Measurements from ENCODE around the gene ANXA2. TPM values are rescaled to one million over a fixed set of nuclear protein-coding genes. Genes with fewer than 3 reads are reported as not detected.

The ANXA2 gene
- total RNA-seq, 1 experiment from 2014 or later = 3,100 TPM

GRCh38 chr15:60396100-60396499 is 1.7 kb downstream of the ANXA2 start:
- no peak for TF ChIP-seq CTCF (IDR thresholded peaks at IDR 0.05; ENCODE audit: unreplicated experiment)
- CTCF ChIA-PET = interaction anchor here (1.0 to 1.1 kb wide), 3 partner anchors 17 to 47 kb away, joined by 3 to 4 read pairs (median 4); no protein-coding TSS in a partner anchor
- DNase-seq = peak; percentile 60
- peaks cover 60% of the 10 kb centered on the region for H3K4me1 Mint-ChIP-seq (ENCODE audit: low read depth, unreplicated experiment)
- H3K27me3 Mint-ChIP-seq (ENCODE audit: unreplicated experiment) = peaks cover 13% of the 10 kb centered on the region
- H3K36me3 Mint-ChIP-seq (ENCODE audit: insufficient read depth, unreplicated experiment) = peaks cover 87% of the 10 kb centered on the region
- peak overlapping the region; percentile 86 for H3K4me3 Mint-ChIP-seq (ENCODE audit: low read depth, unreplicated experiment)
- H3K9me3 Mint-ChIP-seq (ENCODE audit: low read depth, unreplicated experiment) = no peaks in the 10 kb centered on the region
- BruUV-seq (replicated peaks) = no TSS peak
- intact Hi-C loops (cut with micrococcal nuclease; ENCODE audit: unreplicated experiment) = loop anchor here (1.0 kb wide), 1 partner anchor 12 kb away; no protein-coding TSS in a partner anchor
- H3K27ac Mint-ChIP-seq (ENCODE audit: unreplicated experiment) = peak overlapping the region; percentile 99

- Mint-ChIP-seq H3K4me3 (ENCODE audit: low read depth, unreplicated experiment) (peak overlapping the region; percentile 86), H3K36me3 (ENCODE audit: insufficient read depth, unreplicated experiment) (peaks cover 94% of the 10 kb centered on the region), H3K27ac (ENCODE audit: unreplicated experiment) (peak overlapping the region; percentile 99), H3K9me3 (ENCODE audit: low read depth, unreplicated experiment) (no peaks in the 10 kb centered on the region), H3K27me3 (ENCODE audit: unreplicated experiment) (peaks cover 13% of the 10 kb centered on the region), H3K4me1 (ENCODE audit: low read depth, unreplicated experiment) (peaks cover 60% of the 10 kb centered on the region)
- intact Hi-C loops (cut with micrococcal nuclease; ENCODE audit: unreplicated experiment) = loop anchor here (1.0 kb wide), 1 partner anchor 13 kb away; no protein-coding TSS in a partner anchor
- CTCF ChIA-PET = interaction anchor here (0.5 to 1.1 kb wide), 4 partner anchors 16 to 48 kb away, joined by 3 to 4 read pairs (median 4); no protein-coding TSS in a partner anchor
- no TSS peak for BruUV-seq (replicated peaks)
- no peak for TF ChIP-seq CTCF (IDR thresholded peaks at IDR 0.05; ENCODE audit: unreplicated experiment)
- DNase-seq = no peak
Observed at GRCh38 chr15:60395276-60396011, 2.3 kb downstream of the ANXA2 start.

- intact Hi-C loops (cut with micrococcal nuclease; ENCODE audit: unreplicated experiment) = loop anchor here (5.0 kb wide), 1 partner anchor 37 kb away; no protein-coding TSS in a partner anchor
- H3K4me1 Mint-ChIP-seq (ENCODE audit: low read depth, unreplicated experiment) = peaks cover 60% of the 10 kb centered on the region
- peaks cover 99% of the 10 kb centered on the region for H3K36me3 Mint-ChIP-seq (ENCODE audit: insufficient read depth, unreplicated experiment)
- H3K27me3 Mint-ChIP-seq (ENCODE audit: unreplicated experiment) = peaks cover 13% of the 10 kb centered on the region
- DNase-seq = no peak
- CTCF ChIA-PET = interaction anchor here (0.6 to 0.9 kb wide), 4 partner anchors 9 to 126 kb away, joined by 3 read pairs; no protein-coding TSS in a partner anchor
- H3K27ac Mint-ChIP-seq (ENCODE audit: unreplicated experiment) = peak overlapping the region; percentile 99
- TSS peak; percentile 31 for BruUV-seq (replicated peaks)
- H3K9me3 Mint-ChIP-seq (ENCODE audit: low read depth, unreplicated experiment) = no peaks in the 10 kb centered on the region
- peak overlapping the region; percentile 86 for H3K4me3 Mint-ChIP-seq (ENCODE audit: low read depth, unreplicated experiment)
- TF ChIP-seq CTCF (IDR thresholded peaks at IDR 0.05; ENCODE audit: unreplicated experiment) = no peak
Observed at GRCh38 chr15:60394689-60395097, 3.1 kb downstream of the ANXA2 start.

GRCh38 chr15:60392986-60393790 is 4.6 kb downstream of the ANXA2 start:
- CTCF ChIA-PET = interaction anchor here (0.6 to 1.6 kb wide), 8 partner anchors 12 to 475 kb away, joined by 3 to 5 read pairs (median 4); no protein-coding TSS in a partner anchor
- DNase-seq = peak; percentile 80
- H3K36me3 Mint-ChIP-seq (ENCODE audit: insufficient read depth, unreplicated experiment) = peaks cover 99% of the 10 kb centered on the region
- H3K4me3 Mint-ChIP-seq (ENCODE audit: low read depth, unreplicated experiment) = peak overlapping the region; percentile 86
- H3K27me3 Mint-ChIP-seq (ENCODE audit: unreplicated experiment) = peaks cover 1% of the 10 kb centered on the region
- TF ChIP-seq CTCF (IDR thresholded peaks at IDR 0.05; ENCODE audit: unreplicated experiment) = no peak
- peak overlapping the region; percentile 99 for H3K27ac Mint-ChIP-seq (ENCODE audit: unreplicated experiment)
- BruUV-seq (replicated peaks) = no TSS peak
- H3K4me1 Mint-ChIP-seq (ENCODE audit: low read depth, unreplicated experiment) = peaks cover 60% of the 10 kb centered on the region
- intact Hi-C loops (cut with micrococcal nuclease; ENCODE audit: unreplicated experiment) = loop anchor here (5.0 kb wide), 1 partner anchor 36 kb away; no protein-coding TSS in a partner anchor
- no peaks in the 10 kb centered on the region for H3K9me3 Mint-ChIP-seq (ENCODE audit: low read depth, unreplicated experiment)
